H1 (cell line): ENCODE results near the gene HOXB7. TPM values are rescaled to one million over a fixed set of nuclear protein-coding genes. Genes with fewer than 3 reads are reported as not detected.

Experiments
- CTCF ChIA-PET: fragments of 300-600 bp; sonication (Branson Sonifier 250); formaldehyde crosslinking; loops from one replicate; lab custom pipeline; 2021; ENCODE audit not compliant: partially characterized antibody; lab: Charles Lee
- POLR2A ChIA-PET: fragments of 300-600 bp; sonication (Branson Sonifier 250); formaldehyde crosslinking; loops from one replicate; lab custom pipeline; 2021; ENCODE audit warnings: inconsistent platforms; ENCODE audit not compliant: partially characterized antibody; lab: Charles Lee
- DNase-seq, 2 experiments: peaks; one replicate each; pipeline versions ENCODE4 v3.0.0 to v3.0.0-alpha.2; 2010 to 2022; ENCODE audit warnings: low spot score in 2 of 2, low read depth in 1 of 2, mixed read lengths in 1 of 2
- FAIRE-seq: peaks from 2 replicates; lab custom pipeline; 2011; peaks lifted over from hg19 to GRCh38; lab: Jason Lieb, UNC
- H2AFZ ChIP-seq: 2 replicates; pipeline ENCODE4 v1.8.1; 2012; ENCODE audit warnings: low read length, inconsistent platforms
- H2AK5ac ChIP-seq: 2 replicates; pipeline ENCODE4 v1.6.1; 2013; ENCODE audit warnings: low read depth, low read length
- H2BK120ac ChIP-seq: replicated peaks from 2 replicates; pipeline ENCODE3; 2013; ENCODE audit warnings: low read depth, low read length, inconsistent platforms
- H2BK12ac ChIP-seq: 2 replicates; pipeline ENCODE4 v1.6.1; 2013; ENCODE audit warnings: low read depth, low read length
- H2BK15ac ChIP-seq: 2 replicates; pipeline ENCODE4 v1.6.1; 2013; ENCODE audit warnings: low read length
- H2BK20ac ChIP-seq: 2 replicates; pipeline ENCODE4 v1.6.1; 2013; ENCODE audit warnings: low read length
- H2BK5ac ChIP-seq: 2 replicates; pipeline ENCODE4 v1.6.1; 2013; ENCODE audit warnings: low read depth, low read length
- H3K14ac ChIP-seq: 2 replicates; pipeline ENCODE4 v1.6.1; 2013; ENCODE audit warnings: inconsistent platforms; ENCODE audit not compliant: insufficient read length
- H3K18ac ChIP-seq: 2 replicates; pipeline ENCODE4 v1.6.1; 2013; ENCODE audit warnings: low read length; ENCODE audit errors: extremely low read depth
- H3K23ac ChIP-seq: 2 replicates; pipeline ENCODE4 v1.6.1; 2013; ENCODE audit warnings: inconsistent platforms; ENCODE audit not compliant: insufficient read length
- H3K23me2 ChIP-seq: 2 replicates; pipeline ENCODE4 v1.6.1; 2013; ENCODE audit warnings: low read depth, low read length
- H3K27ac ChIP-seq: 2 replicates; pipeline ENCODE4 v1.6.1; 2011; ENCODE audit warnings: low read depth, low read length, inconsistent platforms
- H3K27me3 ChIP-seq, 4 experiments: replicated peaks in 1 of 4; 1 replicate in 1 of 4; 2 replicates in 3 of 4; pipeline versions ENCODE4 v1.6.1 to v1.8.1; 2011 to 2013; ENCODE audit warnings: low read length in 3 of 4, mild to moderate bottlenecking in 3 of 4, inconsistent platforms in 2 of 4, mixed read lengths in 2 of 4, moderate library complexity in 1 of 4; ENCODE audit not compliant: control insufficient read depth in 3 of 4, insufficient read depth in 3 of 4; ENCODE audit errors: extremely low read depth in 1 of 4
- H3K36me3 ChIP-seq, 4 experiments: 2 replicates each; pipeline versions ENCODE4 v1.6.1 to v1.8.1; 2011 to 2013; ENCODE audit warnings: mild to moderate bottlenecking in 4 of 4, low read length in 3 of 4, moderate library complexity in 2 of 4, control low read depth in 1 of 4, inconsistent platforms in 1 of 4; ENCODE audit not compliant: insufficient read depth in 4 of 4, control insufficient read depth in 2 of 4
- H3K4ac ChIP-seq: replicated peaks from 2 replicates; pipeline ENCODE3; 2013; ENCODE audit warnings: low read length, low read depth, mixed read lengths, inconsistent platforms; ENCODE audit not compliant: insufficient read length
- H3K4me1 ChIP-seq, 4 experiments: replicated peaks in 1 of 4; 1 replicate in 1 of 4; 2 replicates in 3 of 4; pipeline versions ENCODE4 v1.6.1 to v1.8.1; 2011 to 2013; ENCODE audit warnings: low read length in 3 of 4, inconsistent platforms in 2 of 4, mixed read lengths in 1 of 4; ENCODE audit not compliant: insufficient read depth in 4 of 4, control insufficient read depth in 3 of 4
- H3K4me2 ChIP-seq, 2 experiments: 2 replicates each; pipeline versions ENCODE4 v1.6.1 to v1.8.1; 2011 to 2013; ENCODE audit warnings: low read depth in 2 of 2, low read length in 2 of 2, control low read depth in 1 of 2, inconsistent platforms in 1 of 2, mild to moderate bottlenecking in 1 of 2; ENCODE audit not compliant: insufficient read depth in 1 of 2
- H3K4me3 ChIP-seq, 4 experiments: fragments of 200-600, 300-600 bp in 1 of 4; sonication (generic), shearing (Covaris generic), sonication (Bioruptor Twin) in 1 of 4; 2 replicates each; pipeline versions ENCODE4 v1.5.1 to v1.8.1; 2011 to 2016; ENCODE audit warnings: low read length in 4 of 4, low read depth in 3 of 4, control low read depth in 2 of 4, inconsistent platforms in 2 of 4, mild to moderate bottlenecking in 2 of 4, mixed read lengths in 1 of 4, moderate library complexity in 1 of 4; ENCODE audit not compliant: insufficient read depth in 2 of 4; ENCODE audit errors: extremely low read depth in 1 of 4
- H3K56ac ChIP-seq: replicated peaks from 2 replicates; pipeline ENCODE3; 2013; ENCODE audit warnings: low read depth, mild to moderate bottlenecking, mixed read lengths, low read length, inconsistent platforms; ENCODE audit not compliant: insufficient read length
- H3K79me1 ChIP-seq: 2 replicates; pipeline ENCODE4 v1.6.1; 2013; ENCODE audit warnings: low read depth, low read length, control low read depth
- H3K79me2 ChIP-seq, 2 experiments: 2 replicates each; pipeline versions ENCODE4 v1.6.1 to v1.8.1; 2012 to 2013; ENCODE audit warnings: low read length in 2 of 2, mild to moderate bottlenecking in 2 of 2, inconsistent platforms in 1 of 2; ENCODE audit not compliant: insufficient read depth in 2 of 2, control insufficient read depth in 1 of 2
- H3K9ac ChIP-seq, 4 experiments: replicated peaks in 1 of 4; 1 replicate in 1 of 4; 2 replicates in 3 of 4; pipeline versions ENCODE4 v1.6.1 to v1.8.1; 2011 to 2013; ENCODE audit warnings: low read depth in 3 of 4, low read length in 3 of 4, control low read depth in 2 of 4, mild to moderate bottlenecking in 2 of 4, moderate library complexity in 2 of 4, inconsistent platforms in 1 of 4; ENCODE audit errors: extremely low read depth in 1 of 4
- H3K9me3 ChIP-seq, 2 experiments: 2 replicates each; pipeline versions ENCODE4 v1.6.1 to v1.8.1; 2012 to 2013; ENCODE audit warnings: mild to moderate bottlenecking in 2 of 2, moderate library complexity in 2 of 2, control low read depth in 1 of 2, inconsistent platforms in 1 of 2, low read depth in 1 of 2, low read length in 1 of 2, mixed read lengths in 1 of 2; ENCODE audit not compliant: insufficient read depth in 2 of 2
- H4K20me1 ChIP-seq, 2 experiments: replicated peaks in 1 of 2; 2 replicates each; pipeline versions ENCODE3 to v1.8.1; 2011 to 2013; ENCODE audit warnings: inconsistent platforms in 2 of 2, low read length in 2 of 2, mild to moderate bottlenecking in 1 of 2; ENCODE audit not compliant: insufficient read depth in 2 of 2, control insufficient read depth in 1 of 2
- H4K5ac ChIP-seq: 2 replicates; pipeline ENCODE4 v1.6.1; 2013; ENCODE audit warnings: low read length, low read depth, mixed read lengths, inconsistent platforms; ENCODE audit not compliant: insufficient read length
- H4K8ac ChIP-seq: 2 replicates; pipeline ENCODE4 v1.8.0; 2013; ENCODE audit warnings: mild to moderate bottlenecking, moderate library complexity, low read length, inconsistent platforms; ENCODE audit not compliant: insufficient read depth; ENCODE audit errors: extremely low read depth
- H4K91ac ChIP-seq: replicated peaks from 2 replicates; pipeline ENCODE3; 2013; ENCODE audit warnings: low read length, mixed read lengths, inconsistent platforms; ENCODE audit not compliant: insufficient read length
- ASH2L ChIP-seq: fragments of 200-600, 300-600 bp; sonication (generic); IDR thresholded peaks from one replicate; pipeline ENCODE4 v1.7.1; 2017; ENCODE audit warnings: low read length
- RNF2 ChIP-seq: fragments of 200-900, 300-1000 bp; sonication (generic); IDR thresholded peaks from 2 replicates; pipeline ENCODE4 v1.7.1; 2016; ENCODE audit warnings: borderline replicate concordance, low read depth, mild to moderate bottlenecking, antibody characterized with exemption, low read length; ENCODE audit not compliant: poor library complexity, severe bottlenecking; ENCODE audit errors: missing control alignments
- WGBS, 2 experiments: shearing (Covaris generic) in 1 of 2; methylation state at CpG; one replicate each; pipeline versions ENCODE4 v1.1.6 to v1.1.7; 2013 to 2015; ENCODE audit warnings: low lambda C conversion rate in 2 of 2, mixed read lengths in 2 of 2, inconsistent platforms in 1 of 2, low coverage in 1 of 2, missing lambda C conversion rate in 1 of 2; ENCODE audit not compliant: insufficient replicate concordance in 2 of 2, insufficient coverage in 1 of 2, insufficient read length in 1 of 2; ENCODE audit errors: extremely low coverage in 1 of 2, missing lambda C conversion rate in 1 of 2; 5-methylcytosine and 5-hydroxymethylcytosine counted together
- polyA plus RNA-seq, 7 experiments: library from polyadenylated mRNA; depleted of rRNA in 3 of 7; stranded (reverse) in 5 of 7; unstranded in 2 of 7; fragments of >200 nt in 5 of 7; fragments of 200-250 nt in 2 of 7; gene quantifications; 1 replicate in 5 of 7; 2 replicates in 1 of 7; 4 replicates in 1 of 7; pipeline versions ENCODE4 v1.2.1 to v1.2.3, GENCODE V29; 2011 to 2013; ENCODE audit warnings: missing spikeins in 2 of 7, mixed read lengths in 2 of 7
- total RNA-seq: library from RNA; stranded (reverse); fragmentation: NEBNext Ultra II Directional; extraction: Animal tissue kit (Norgen Biotek cat#: 25700); gene quantifications from 2 replicates; pipeline ENCODE4 v1.2.1, GENCODE V29; 2021
- TF ChIP-seq, protein P1 (sequence below): IDR thresholded peaks from 2 replicates; pipeline ENCODE4 v1.6.1; 2012; ENCODE audit warnings: low read length, inconsistent platforms

HOXB7 gene
- total and polyA plus RNA-seq, 2 of the 8 experiments (the other 6 are each of a cell fraction or from before 2014, with no cell fraction given) = not detected

DNA sequence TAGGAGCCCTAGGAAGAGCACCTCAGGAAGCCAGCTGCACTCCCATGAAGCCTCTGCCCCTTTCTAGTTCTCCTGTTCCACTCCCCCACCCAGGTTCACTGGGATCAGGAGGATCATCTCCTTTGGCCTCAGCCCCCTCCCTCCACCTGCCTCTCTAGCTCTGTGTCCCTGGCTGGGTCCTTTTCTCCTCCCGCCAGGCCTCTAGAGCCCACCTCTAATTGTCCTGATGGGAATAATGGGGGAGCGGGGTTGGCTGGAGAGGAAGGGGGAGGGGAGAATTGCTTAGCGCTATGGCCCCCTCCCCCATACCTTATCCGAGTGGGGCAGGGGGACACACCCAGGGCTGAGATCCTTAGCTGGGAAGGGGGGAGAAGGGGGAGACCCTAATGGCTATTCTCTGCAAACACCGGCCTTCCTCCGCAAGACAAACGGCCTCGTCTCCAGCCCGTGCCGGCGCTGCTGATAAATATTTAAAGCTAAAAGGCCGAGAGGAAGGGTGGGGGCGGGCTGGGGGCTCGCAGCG is 997 bp downstream of the HOXB7 start:
- no peak overlapping the region for H2BK15ac ChIP-seq
- H4K20me1 ChIP-seq = peaks cover 28 to 38% of the 10 kb centered on the region in 2 experiments
- H3K18ac ChIP-seq = no peak overlapping the region
- no peak overlapping the region for H2AFZ ChIP-seq
- H3K23me2 ChIP-seq = peaks cover 2% of the 10 kb centered on the region; the same call in 1 of the 2 replicates
- WGBS, 2 experiments = 7% methylated on average over 7 of the region's 15 CpGs; no CpG with 5 or more reads in 1 of the 2 experiments
- H3K9ac ChIP-seq = no peak overlapping the region
- no peak overlapping the region for H2BK120ac ChIP-seq
- ChIA-PET CTCF (interaction anchor here (0.6 to 2.3 kb wide), 12 partner anchors 9 to 583 kb away, joined by 3 to 10 read pairs (median 3); no protein-coding TSS in a partner anchor), POLR2A (interaction anchor here (0.7 kb wide), 1 partner anchor 89 kb away, joined by 3 read pairs; no protein-coding TSS in a partner anchor)
- no peak overlapping the region for H3K23ac ChIP-seq
- no peak overlapping the region for H2BK5ac ChIP-seq
- H2BK12ac ChIP-seq = no peak overlapping the region
- no peak overlapping the region for H3K27ac ChIP-seq
- no peak overlapping the region for H4K5ac ChIP-seq
- H3K36me3 ChIP-seq = peaks cover 0 to 18% (median 0%) of the 10 kb centered on the region in 4 experiments; a peak in 1 of 8 replicates
- peaks cover 0 to 7% (median 4%) of the 10 kb centered on the region in 4 experiments; a peak in 5 of 7 replicates for H3K4me1 ChIP-seq
- FAIRE-seq (no peak), DNase-seq (no peak)
- TF ChIP-seq ASH2L = peak; percentile 6
- TF ChIP-seq RNF2 = peak; percentile 24
- TF ChIP-seq, protein P1, sequence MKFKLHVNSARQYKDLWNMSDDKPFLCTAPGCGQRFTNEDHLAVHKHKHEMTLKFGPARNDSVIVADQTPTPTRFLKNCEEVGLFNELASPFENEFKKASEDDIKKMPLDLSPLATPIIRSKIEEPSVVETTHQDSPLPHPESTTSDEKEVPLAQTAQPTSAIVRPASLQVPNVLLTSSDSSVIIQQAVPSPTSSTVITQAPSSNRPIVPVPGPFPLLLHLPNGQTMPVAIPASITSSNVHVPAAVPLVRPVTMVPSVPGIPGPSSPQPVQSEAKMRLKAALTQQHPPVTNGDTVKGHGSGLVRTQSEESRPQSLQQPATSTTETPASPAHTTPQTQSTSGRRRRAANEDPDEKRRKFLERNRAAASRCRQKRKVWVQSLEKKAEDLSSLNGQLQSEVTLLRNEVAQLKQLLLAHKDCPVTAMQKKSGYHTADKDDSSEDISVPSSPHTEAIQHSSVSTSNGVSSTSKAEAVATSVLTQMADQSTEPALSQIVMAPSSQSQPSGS = no peak
- H3K79me1 ChIP-seq = no peaks in the 10 kb centered on the region
- H3K4me2 ChIP-seq = peak overlapping the region; percentile 41 to 57; a peak in 3 of 4 replicates
- peaks cover 96 to 100% (median 99%) of the 10 kb centered on the region in 4 experiments for H3K27me3 ChIP-seq
- no peak overlapping the region for H4K91ac ChIP-seq
- H3K14ac ChIP-seq = no peak overlapping the region
- no peak overlapping the region for H4K8ac ChIP-seq
- H3K79me2 ChIP-seq = no peaks in the 10 kb centered on the region
- H3K9me3 ChIP-seq = no peaks in the 10 kb centered on the region; a peak in 1 of 4 replicates
- H2BK20ac ChIP-seq = no peak overlapping the region
- H2AK5ac ChIP-seq = no peak overlapping the region
- no peak overlapping the region for H3K56ac ChIP-seq
- peak overlapping the region in 1 of 4 experiments; percentile 46; a peak in 2 of 8 replicates for H3K4me3 ChIP-seq
- no peak overlapping the region for H3K4ac ChIP-seq
